GM12864 (cell line): ENCODE measurements around the gene ANOS1.
"Not testable (repeated sequence)": the region's sequence is repeated elsewhere in the genome, so short reads cannot be mapped to it uniquely, and the experiment has no call there.

Source experiments
- DNase-seq: peaks from one replicate; pipeline ENCODE4 v3.0.0-alpha.2; 2011; ENCODE audit warnings: low read depth
- H3K4me3 ChIP-seq: 2 replicates; pipeline ENCODE4 v1.5.1; 2011; ENCODE audit warnings: mild to moderate bottlenecking, low read depth, low read length, control low read depth
- TF ChIP-seq, protein P1 (sequence below): IDR thresholded peaks from 2 replicates; pipeline ENCODE4 v1.5.1; 2011; ENCODE audit warnings: low read depth, mild to moderate bottlenecking, moderate library complexity, low read length, control low read depth, inconsistent platforms; ENCODE audit errors: missing control alignments

Gene ANOS1

DNA sequence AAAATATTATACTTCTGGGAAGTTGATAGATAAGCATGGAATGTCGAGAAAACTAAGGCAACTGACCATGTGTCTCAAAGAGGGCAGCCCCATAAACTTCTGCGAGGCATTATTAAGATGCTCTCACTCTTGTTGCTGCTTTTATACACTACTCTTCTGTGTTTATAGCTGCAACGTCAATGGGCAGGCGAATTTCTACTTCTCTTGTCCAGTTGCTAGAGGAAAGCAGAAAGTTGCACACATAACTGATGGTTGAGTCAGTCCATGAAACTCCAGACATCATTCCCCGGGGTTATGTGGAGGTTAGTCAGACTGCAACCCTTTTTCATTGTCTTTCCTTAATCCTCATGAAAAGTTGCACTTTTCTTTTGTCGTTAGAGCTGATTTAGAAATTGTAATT lies 227.5 kb downstream of the ANOS1 start:
- TF ChIP-seq, protein P1, sequence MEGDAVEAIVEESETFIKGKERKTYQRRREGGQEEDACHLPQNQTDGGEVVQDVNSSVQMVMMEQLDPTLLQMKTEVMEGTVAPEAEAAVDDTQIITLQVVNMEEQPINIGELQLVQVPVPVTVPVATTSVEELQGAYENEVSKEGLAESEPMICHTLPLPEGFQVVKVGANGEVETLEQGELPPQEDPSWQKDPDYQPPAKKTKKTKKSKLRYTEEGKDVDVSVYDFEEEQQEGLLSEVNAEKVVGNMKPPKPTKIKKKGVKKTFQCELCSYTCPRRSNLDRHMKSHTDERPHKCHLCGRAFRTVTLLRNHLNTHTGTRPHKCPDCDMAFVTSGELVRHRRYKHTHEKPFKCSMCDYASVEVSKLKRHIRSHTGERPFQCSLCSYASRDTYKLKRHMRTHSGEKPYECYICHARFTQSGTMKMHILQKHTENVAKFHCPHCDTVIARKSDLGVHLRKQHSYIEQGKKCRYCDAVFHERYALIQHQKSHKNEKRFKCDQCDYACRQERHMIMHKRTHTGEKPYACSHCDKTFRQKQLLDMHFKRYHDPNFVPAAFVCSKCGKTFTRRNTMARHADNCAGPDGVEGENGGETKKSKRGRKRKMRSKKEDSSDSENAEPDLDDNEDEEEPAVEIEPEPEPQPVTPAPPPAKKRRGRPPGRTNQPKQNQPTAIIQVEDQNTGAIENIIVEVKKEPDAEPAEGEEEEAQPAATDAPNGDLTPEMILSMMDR, result no peak
- no peak for DNase-seq
- H3K4me3 ChIP-seq, result no peak overlapping the region

DNA sequence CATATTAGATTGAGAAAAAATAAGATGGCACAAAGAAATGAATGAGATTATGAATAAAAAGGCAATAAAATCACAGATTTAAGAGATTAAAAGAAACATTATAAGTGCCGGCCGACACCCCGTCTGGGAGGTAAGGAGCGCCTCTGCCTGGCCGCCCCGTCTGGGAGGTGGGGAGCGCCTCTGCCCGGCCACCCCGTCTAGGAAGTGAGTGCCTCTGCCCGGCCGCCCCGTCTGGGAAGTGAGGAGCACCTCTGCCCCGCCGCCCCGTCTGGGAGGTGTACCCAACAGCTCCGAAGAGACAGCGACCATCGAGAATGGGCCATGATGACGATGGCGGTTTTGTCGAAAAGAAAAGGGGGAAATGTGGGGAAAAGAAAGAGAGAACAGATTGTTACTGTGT lies 229.8 kb downstream of the ANOS1 start:
- not testable (repeated sequence) for DNase-seq, H3K4me3 ChIP-seq

DNA sequence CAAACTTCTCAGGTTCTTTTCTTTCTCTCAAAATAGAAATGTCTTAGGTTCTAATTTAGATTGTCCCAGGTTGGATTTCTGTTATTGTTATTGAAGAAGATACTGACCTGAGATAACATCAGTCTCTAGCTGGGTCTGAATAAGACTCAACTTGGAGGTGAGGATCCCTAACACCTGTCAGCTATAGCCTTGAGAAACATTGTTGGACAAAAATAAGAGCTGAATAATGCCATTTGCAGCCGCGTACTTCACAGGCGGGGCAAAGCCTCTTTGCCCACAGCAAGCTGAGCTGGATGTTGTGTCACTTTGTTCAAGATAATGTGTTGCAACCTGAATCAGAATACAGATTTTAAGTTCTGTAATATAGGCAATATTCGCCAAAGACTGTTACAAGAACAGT lies 231.7 kb downstream of the ANOS1 start:
- no peak overlapping the region for H3K4me3 ChIP-seq
- DNase-seq, result no peak
- TF ChIP-seq, protein P1, result no peak

GRCh38 chrX:8495036-8495435 lies 236.9 kb downstream of the ANOS1 start:
- not testable (repeated sequence) for H3K4me3 ChIP-seq, DNase-seq

DNA sequence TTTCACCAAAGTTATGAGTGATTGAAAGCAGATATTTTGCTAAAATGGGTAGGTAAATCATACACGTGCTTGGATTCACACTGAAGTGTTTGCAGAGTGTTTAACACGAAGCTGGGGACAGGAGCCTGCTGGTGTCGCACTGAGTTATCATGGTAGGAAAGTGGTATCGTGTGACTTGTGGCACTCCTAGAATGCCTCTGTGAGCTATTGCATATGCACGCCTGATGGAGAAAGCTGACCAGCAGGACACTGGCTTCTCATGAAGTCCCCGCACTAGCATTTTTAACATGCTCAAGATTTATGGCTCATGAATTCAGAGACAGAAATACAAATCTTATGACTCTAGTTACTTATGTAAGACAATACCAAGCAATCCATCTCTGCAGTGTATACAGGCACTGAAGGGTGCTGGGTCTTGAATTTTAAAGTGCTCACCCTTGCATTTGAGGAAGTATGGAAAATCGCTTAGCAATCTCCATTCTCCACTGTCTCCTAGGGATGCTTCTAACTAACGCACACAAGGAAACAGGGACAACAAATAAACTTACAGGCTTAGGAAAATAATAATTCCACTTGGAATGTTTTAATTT lies 247.5 kb downstream of the ANOS1 start:
- no peak for DNase-seq
- TF ChIP-seq, protein P1, result no peak
- no peak overlapping the region for H3K4me3 ChIP-seq
